Measurements from ENCODE around the gene MYEOV.
A peak's percentile ranks its signal among the peaks of the same experiment; 100 is the strongest.

The MYEOV gene

GRCh38 chr11:69302447-69303020 is 8.6 kb downstream of the MYEOV start:
- DNase-seq: no peak

- no peak for DNase-seq
Observed at GRCh38 chr11:69303427-69303826, 9.5 kb downstream of the MYEOV start.

GRCh38 chr11:69304258-69304657 is 10.3 kb downstream of the MYEOV start:
- no peak for DNase-seq

GRCh38 chr11:69304686-69305085 is 10.7 kb downstream of the MYEOV start:
- no peak for DNase-seq

- no peak for DNase-seq
Observed at GRCh38 chr11:69305885-69306540, 12.1 kb downstream of the MYEOV start.

GRCh38 chr11:69306821-69307220 is 12.9 kb downstream of the MYEOV start:
- no peak for DNase-seq

- no peak for DNase-seq
Observed at GRCh38 chr11:69307421-69307820, 13.5 kb downstream of the MYEOV start.

GRCh38 chr11:69307871-69308431 is 14.0 kb downstream of the MYEOV start:
- no peak for DNase-seq

- no peak for DNase-seq
Observed at GRCh38 chr11:69308491-69308911, 14.5 kb downstream of the MYEOV start.

GRCh38 chr11:69308936-69309615 is 15.1 kb downstream of the MYEOV start:
- DNase-seq: no peak

GRCh38 chr11:69309631-69310280 is 15.8 kb downstream of the MYEOV start:
- no peak for DNase-seq

- DNase-seq: no peak
Observed at GRCh38 chr11:69310351-69310750, 16.4 kb downstream of the MYEOV start.

- DNase-seq: no peak
Observed at GRCh38 chr11:69310934-69311766, 17.2 kb downstream of the MYEOV start.

- DNase-seq: peak; percentile 55
Observed at GRCh38 chr11:69311767-69312385, 17.9 kb downstream of the MYEOV start.

- DNase-seq: no peak
Observed at GRCh38 chr11:69312453-69313404, 18.8 kb downstream of the MYEOV start.

GRCh38 chr11:69313992-69314391 is 20.0 kb downstream of the MYEOV start:
- DNase-seq: no peak

GRCh38 chr11:69314555-69314954 is 20.6 kb downstream of the MYEOV start:
- DNase-seq: no peak

GRCh38 chr11:69316956-69317355 is 23.0 kb downstream of the MYEOV start:
- no peak for DNase-seq

GRCh38 chr11:69317401-69318092 is 23.6 kb downstream of the MYEOV start:
- DNase-seq: no peak

- DNase-seq: no peak
Observed at GRCh38 chr11:69318093-69318420, 24.1 kb downstream of the MYEOV start.

All from CD4-positive, alpha-beta T cell treated with Interleukin-6 for 4 hours (primary cell).